Measurements from ENCODE around the gene PSMD8.
"Not testable (repeated sequence)": the region's sequence is repeated elsewhere in the genome, so short reads cannot be mapped to it uniquely, and the experiment has no call there.

PSMD8 gene

GRCh38 chr19:38387550-38388348 is 13.4 kb downstream of the PSMD8 start, which contains the start of gene GGN:
GGN (minus strand) TSS chr19:38388034; CDS start chr19:38387261, 773 bp downstream.
- peak; percentile 98 for DNase-seq (ENCODE audit: low spot score)

- peak; percentile 64 for DNase-seq (ENCODE audit: low spot score)
Measured at GRCh38 chr19:38388349-38389100, 14.2 kb downstream of the PSMD8 start, which contains the start of gene SPRED3. SPRED3 (plus strand) TSS chr19:38388697; CDS start chr19:38390303, 1,606 bp downstream.

- DNase-seq (ENCODE audit: low spot score) = no peak
Measured at GRCh38 chr19:38389101-38389925, 14.9 kb downstream of the PSMD8 start.

- peak; percentile 46 for DNase-seq (ENCODE audit: low spot score)
Measured at GRCh38 chr19:38389957-38390924, 15.9 kb downstream of the PSMD8 start.

GRCh38 chr19:38391911-38392464 is 17.6 kb downstream of the PSMD8 start:
- no peak for DNase-seq (ENCODE audit: low spot score)

GRCh38 chr19:38392707-38393308 is 18.4 kb downstream of the PSMD8 start:
- peak; percentile 64 for DNase-seq (ENCODE audit: low spot score)

- DNase-seq (ENCODE audit: low spot score) = no peak
Measured at GRCh38 chr19:38394488-38394887, 20.1 kb downstream of the PSMD8 start.

GRCh38 chr19:38395381-38396114 is 21.2 kb downstream of the PSMD8 start:
- DNase-seq (ENCODE audit: low spot score) = no peak

- DNase-seq (ENCODE audit: low spot score) = no peak
Measured at GRCh38 chr19:38399081-38399480, 24.7 kb downstream of the PSMD8 start.

GRCh38 chr19:38399537-38399936 is 25.2 kb downstream of the PSMD8 start:
- DNase-seq (ENCODE audit: low spot score) = no peak

GRCh38 chr19:38400361-38400760 is 26.0 kb downstream of the PSMD8 start:
- DNase-seq (ENCODE audit: low spot score) = no peak

GRCh38 chr19:38401148-38401547 is 26.8 kb downstream of the PSMD8 start:
- DNase-seq (ENCODE audit: low spot score) = no peak

GRCh38 chr19:38402623-38402966 is 28.2 kb downstream of the PSMD8 start:
- DNase-seq (ENCODE audit: low spot score) = no peak

GRCh38 chr19:38402967-38403674 is 28.8 kb downstream of the PSMD8 start, which contains the start of gene FAM98C:
FAM98C (plus strand) TSS chr19:38403093; CDS start chr19:38403154, 61 bp downstream.
- peak; percentile 100 for DNase-seq (ENCODE audit: low spot score)

GRCh38 chr19:38404858-38405257 is 30.5 kb downstream of the PSMD8 start:
- DNase-seq (ENCODE audit: low spot score) = no peak

GRCh38 chr19:38405276-38405675 is 30.9 kb downstream of the PSMD8 start:
- DNase-seq (ENCODE audit: low spot score) = no peak

- DNase-seq (ENCODE audit: low spot score) = no peak
Measured at GRCh38 chr19:38409631-38410133, 35.3 kb downstream of the PSMD8 start.

GRCh38 chr19:38410407-38410806 is 36.0 kb downstream of the PSMD8 start:
- not testable (repeated sequence) for DNase-seq (ENCODE audit: low spot score)
